BE2C (cell line): Measurements from ENCODE around the gene KCNMA1.
A peak's percentile ranks its signal among the peaks of the same experiment; 100 is the strongest.

ENCODE experiments used
- DNase-seq: peaks from one replicate; pipeline ENCODE4 v3.0.0-alpha.2; 2020
- H3K27me3 ChIP-seq: fragments of 250-450 bp; sonication (Bioruptor Pico); 2 replicates; pipeline ENCODE4 v1.5.1; 2020; ENCODE audit warnings: mild to moderate bottlenecking
- H3K36me3 ChIP-seq: fragments of 250-450 bp; sonication (Bioruptor Pico); 2 replicates; pipeline ENCODE4 v1.5.1; 2020; ENCODE audit warnings: mild to moderate bottlenecking
- H3K4me1 ChIP-seq: fragments of 250-450 bp; sonication (Bioruptor Pico); 2 replicates; pipeline ENCODE4 v1.5.1; 2020
- H3K4me3 ChIP-seq: 2 replicates; pipeline ENCODE4 v1.5.1; 2011; ENCODE audit warnings: low read depth, low read length
- H3K9me3 ChIP-seq: fragments of 250-450 bp; sonication (Bioruptor Pico); 2 replicates; pipeline ENCODE4 v1.5.1; 2020
- CTCF ChIP-seq: IDR thresholded peaks from 2 replicates; pipeline ENCODE4 v1.5.1; 2012; ENCODE audit warnings: mild to moderate bottlenecking, low read depth, low read length

KCNMA1 gene

GRCh38 chr10:77226853-77227565 is 410.6 kb downstream of the KCNMA1 start:
- H3K27me3 ChIP-seq, result no peaks in the 10 kb centered on the region
- no peaks in the 10 kb centered on the region for H3K36me3 ChIP-seq
- TF ChIP-seq CTCF, result no peak
- peaks cover 11% of the 10 kb centered on the region for H3K4me1 ChIP-seq
- H3K9me3 ChIP-seq, result no peaks in the 10 kb centered on the region
- no peak overlapping the region for H3K4me3 ChIP-seq
- DNase-seq, result peak; percentile 28

- TF ChIP-seq CTCF, result no peak
- no peak overlapping the region for H3K4me3 ChIP-seq
These were observed 411.2 kb downstream of the KCNMA1 start for GRCh38 chr10:77226452-77226851.

GRCh38 chr10:77226020-77226419 is 411.6 kb downstream of the KCNMA1 start:
- Histone ChIP-seq H3K4me1 (peaks cover 14% of the 10 kb centered on the region), H3K4me3 (no peak overlapping the region), H3K9me3 (no peaks in the 10 kb centered on the region), H3K36me3 (no peaks in the 10 kb centered on the region), H3K27me3 (no peaks in the 10 kb centered on the region)
- no peak for TF ChIP-seq CTCF
- no peak for DNase-seq

More at GRCh38 chr10:77226452-77226851, 411.2 kb downstream of the KCNMA1 start:
- peaks cover 14% of the 10 kb centered on the region for H3K4me1 ChIP-seq
- no peaks in the 10 kb centered on the region for H3K36me3 ChIP-seq
- DNase-seq, result no peak
- no peaks in the 10 kb centered on the region for H3K9me3 ChIP-seq
- H3K27me3 ChIP-seq, result no peaks in the 10 kb centered on the region

GRCh38 chr10:77223526-77224460 is 413.8 kb downstream of the KCNMA1 start:
- H3K4me1 ChIP-seq, result peaks cover 14% of the 10 kb centered on the region
- no peaks in the 10 kb centered on the region for H3K36me3 ChIP-seq
- no peaks in the 10 kb centered on the region for H3K9me3 ChIP-seq
- no peaks in the 10 kb centered on the region for H3K27me3 ChIP-seq
- TF ChIP-seq CTCF, result no peak
- no peak for DNase-seq
- H3K4me3 ChIP-seq, result no peak overlapping the region

GRCh38 chr10:77220150-77220549 is 417.5 kb downstream of the KCNMA1 start:
- H3K27me3 ChIP-seq, result no peaks in the 10 kb centered on the region
- peaks cover 4% of the 10 kb centered on the region; the same call in 1 of the 2 replicates for H3K4me1 ChIP-seq
- DNase-seq, result no peak
- no peaks in the 10 kb centered on the region for H3K36me3 ChIP-seq
- H3K9me3 ChIP-seq, result no peaks in the 10 kb centered on the region
- H3K4me3 ChIP-seq, result no peak overlapping the region
- no peak for TF ChIP-seq CTCF
